Upper lobe of left lung (tissue), 4 donors: ENCODE data around the gene RRAS2.

Experiments
- CTCF ChIP-seq, 6 experiments: fragments of 450-650 bp in 4 of 6; fragments of 200-600 bp in 2 of 6; sonication (generic) in 2 of 6; IDR thresholded peaks; one replicate each; pipeline ENCODE4 v1.5.1; 2016 to 2019; ENCODE audit warnings: antibody characterized with exemption in 6 of 6
- EP300 ChIP-seq, 4 donors: sonication (generic); formaldehyde crosslinking; IDR thresholded peaks; one replicate each; pipeline ENCODE4 v1.5.1; 2017; ENCODE audit warnings: antibody characterized with exemption in 4 of 4, control low read depth in 2 of 4
- POLR2A ChIP-seq, 4 donors: fragments of 450-650 bp; IDR thresholded peaks; one replicate each; pipeline ENCODE4 v1.5.1; 2016 to 2017; ENCODE audit warnings: antibody characterized with exemption in 4 of 4, mild to moderate bottlenecking in 2 of 4

- TF ChIP-seq CTCF (IDR thresholded peaks at IDR 0.05) (no peak), POLR2A (IDR thresholded peaks at IDR 0.05) (no peak), EP300 (IDR thresholded peaks at IDR 0.05) (no peak)
Measured at GRCh38 chr11:14240951-14241350, 118.0 kb downstream of the RRAS2 start.
